PC-3 (cell line): Measurements from ENCODE around the gene BDKRB2. TPM values are rescaled to one million over a fixed set of nuclear protein-coding genes. Genes with fewer than 3 reads are reported as not detected.

Experiments used
- ATAC-seq: fragments of 200-7000 bp; cut with Tn5 transposase; 2 replicates; pipeline ENCODE4 v1.9.1; 2020; ENCODE audit warnings: mild to moderate bottlenecking, moderate library complexity
- BruUV-seq: library from RNA; stranded (reverse); fragments of 400-500 nt; replicated peaks from 2 replicates; lab custom pipeline; 2021; lab: Mats Ljungman, UMichigan
- CTCF ChIA-PET: fragments of 300-600 bp; sonication (Branson Sonifier 250); formaldehyde crosslinking; loops from one replicate; lab custom pipeline; 2022; ENCODE audit warnings: antibody characterized with exemption; lab: Charles Lee
- POLR2A ChIA-PET: fragments of 300-600 bp; sonication (Branson Sonifier 250); formaldehyde crosslinking; loops from one replicate; lab custom pipeline; 2022; ENCODE audit warnings: antibody characterized with exemption; ENCODE audit not compliant: unreplicated experiment; lab: Charles Lee
- DNase-seq: peaks from one replicate; pipeline ENCODE4 v3.0.0-alpha.2; 2015
- H2AFZ ChIP-seq: fragments of 300-600 bp; sonication (generic); 2 replicates; pipeline ENCODE4 v1.6.0; 2016; ENCODE audit warnings: antibody characterized with exemption, low read length
- H3F3A ChIP-seq: fragments of 300-600 bp; sonication (generic); one replicate; pipeline ENCODE4 v1.6.0; 2017; ENCODE audit warnings: antibody characterized with exemption, low read length, control low read depth, mild to moderate bottlenecking; ENCODE audit not compliant: unreplicated experiment
- H3K27ac ChIP-seq: fragments of 300-600 bp; sonication (generic); 2 replicates; pipeline ENCODE4 v1.5.1; 2016; ENCODE audit warnings: mild to moderate bottlenecking, low read length
- H3K27me3 ChIP-seq: fragments of 300-600 bp; sonication (generic); 2 replicates; pipeline ENCODE4 v1.6.1; 2016; ENCODE audit warnings: low read length, mixed read lengths
- H3K36me3 ChIP-seq: fragments of 300-600 bp; sonication (generic); 2 replicates; pipeline ENCODE4 v1.6.1; 2016; ENCODE audit warnings: low read depth, mixed run types, low read length, mixed read lengths
- H3K4me1 ChIP-seq: fragments of 300-600 bp; sonication (generic); 2 replicates; pipeline ENCODE4 v1.5.1; 2016; ENCODE audit warnings: low read length; ENCODE audit not compliant: insufficient read depth
- H3K4me2 ChIP-seq: fragments of 300-600 bp; sonication (generic); 2 replicates; pipeline ENCODE4 v1.6.0; 2016; ENCODE audit warnings: low read length
- H3K4me3 ChIP-seq: fragments of 300-600 bp; sonication (generic); 2 replicates; pipeline ENCODE4 v1.5.1; 2016; ENCODE audit warnings: mild to moderate bottlenecking, low read length, mixed read lengths
- H3K79me2 ChIP-seq: fragments of 300-600 bp; sonication (generic); 2 replicates; pipeline ENCODE4 v1.6.1; 2017; ENCODE audit warnings: low read length, mixed read lengths
- H3K9ac ChIP-seq: fragments of 300-600 bp; sonication (generic); 2 replicates; pipeline ENCODE4 v1.6.0; 2016; ENCODE audit warnings: mild to moderate bottlenecking, low read length
- H3K9me2 ChIP-seq: fragments of 300-600 bp; sonication (generic); replicated peaks from 2 replicates; pipeline ENCODE4 v1.6.1; 2016; ENCODE audit warnings: mixed run types, low read length, mixed read lengths
- H3K9me3 ChIP-seq: fragments of 300-600 bp; sonication (generic); 2 replicates; pipeline ENCODE4 v1.6.1; 2016; ENCODE audit warnings: low read length, mixed read lengths
- H4K20me1 ChIP-seq: fragments of 300-600 bp; sonication (generic); 2 replicates; pipeline ENCODE4 v1.6.1; 2016; ENCODE audit warnings: low read length, mixed read lengths
- EZH2 ChIP-seq: fragments of 300-600 bp; sonication (generic); IDR thresholded peaks from one replicate; pipeline ENCODE4 v1.6.1; 2017; ENCODE audit warnings: antibody characterized with exemption, mild to moderate bottlenecking, low read length; ENCODE audit not compliant: unreplicated experiment
- EZH2phosphoT487 ChIP-seq: fragments of 300-600 bp; sonication (generic); IDR thresholded peaks from 2 replicates; pipeline ENCODE4 v1.6.1; 2018; ENCODE audit warnings: mild to moderate bottlenecking, antibody characterized with exemption, low read length, borderline replicate concordance
- intact Hi-C: fragments of 100-400 bp; cut with micrococcal nuclease; formaldehyde crosslinking; loops from 2 replicates; pipeline ENCODE4 v1.9.0; 2023
- total RNA-seq: library from RNA; depleted of rRNA; stranded (reverse); fragments of >200 nt; gene quantifications from 2 replicates; pipeline ENCODE4 v1.2.3, GENCODE V29; 2014
- TF ChIP-seq, protein P1 (sequence below): fragments of 300-600 bp; sonication (generic); conservative IDR thresholded peaks from 2 replicates; pipeline ENCODE4 v1.5.1; 2017; ENCODE audit warnings: antibody characterized with exemption, low read depth, mild to moderate bottlenecking, low read length

The BDKRB2 gene
- total RNA-seq, 1 experiment from 2014 or later: 0.07 TPM

DNA sequence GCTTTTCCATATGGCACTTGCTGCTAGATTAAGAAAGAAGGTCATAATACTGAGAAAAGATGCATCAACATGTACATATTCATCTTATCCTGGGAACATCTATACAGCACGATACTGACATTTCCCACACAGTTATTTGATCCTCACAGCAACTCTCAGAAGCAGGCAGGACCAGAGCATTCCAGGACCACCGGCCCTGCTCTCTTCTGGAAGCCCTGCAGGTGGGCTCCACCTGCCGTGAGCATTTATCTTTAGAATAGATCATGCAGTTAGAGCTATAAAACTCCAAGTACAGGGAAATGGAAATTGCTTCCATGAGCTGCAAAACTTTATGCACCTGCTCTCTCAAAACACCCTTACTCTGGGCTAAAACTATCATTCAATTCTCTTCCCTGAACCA is 45.8 kb downstream of the BDKRB2 start:
- no peaks in the 10 kb centered on the region for H4K20me1 ChIP-seq
- H3K79me2 ChIP-seq: no peaks in the 10 kb centered on the region
- H3K4me2 ChIP-seq: no peak overlapping the region
- H2AFZ ChIP-seq: no peak overlapping the region
- no TSS peak for BruUV-seq
- ATAC-seq (no peak), DNase-seq (no peak)
- H3K27me3 ChIP-seq: peaks cover 5% of the 10 kb centered on the region
- no peak overlapping the region for H3K4me3 ChIP-seq
- H3K27ac ChIP-seq: no peak overlapping the region
- ChIA-PET POLR2A (no interaction called here), CTCF (no interaction called here)
- TF ChIP-seq EZH2phosphoT487 (no peak), EZH2 (no peak)
- TF ChIP-seq, protein P1, sequence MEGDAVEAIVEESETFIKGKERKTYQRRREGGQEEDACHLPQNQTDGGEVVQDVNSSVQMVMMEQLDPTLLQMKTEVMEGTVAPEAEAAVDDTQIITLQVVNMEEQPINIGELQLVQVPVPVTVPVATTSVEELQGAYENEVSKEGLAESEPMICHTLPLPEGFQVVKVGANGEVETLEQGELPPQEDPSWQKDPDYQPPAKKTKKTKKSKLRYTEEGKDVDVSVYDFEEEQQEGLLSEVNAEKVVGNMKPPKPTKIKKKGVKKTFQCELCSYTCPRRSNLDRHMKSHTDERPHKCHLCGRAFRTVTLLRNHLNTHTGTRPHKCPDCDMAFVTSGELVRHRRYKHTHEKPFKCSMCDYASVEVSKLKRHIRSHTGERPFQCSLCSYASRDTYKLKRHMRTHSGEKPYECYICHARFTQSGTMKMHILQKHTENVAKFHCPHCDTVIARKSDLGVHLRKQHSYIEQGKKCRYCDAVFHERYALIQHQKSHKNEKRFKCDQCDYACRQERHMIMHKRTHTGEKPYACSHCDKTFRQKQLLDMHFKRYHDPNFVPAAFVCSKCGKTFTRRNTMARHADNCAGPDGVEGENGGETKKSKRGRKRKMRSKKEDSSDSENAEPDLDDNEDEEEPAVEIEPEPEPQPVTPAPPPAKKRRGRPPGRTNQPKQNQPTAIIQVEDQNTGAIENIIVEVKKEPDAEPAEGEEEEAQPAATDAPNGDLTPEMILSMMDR: no peak
- H3F3A ChIP-seq: no peaks in the 10 kb centered on the region
- no peaks in the 10 kb centered on the region for H3K36me3 ChIP-seq
- no peaks in the 10 kb centered on the region for H3K9me3 ChIP-seq
- H3K9me2 ChIP-seq: no peaks in the 10 kb centered on the region
- H3K9ac ChIP-seq: no peak overlapping the region
- intact Hi-C loops: no loop called here
- H3K4me1 ChIP-seq: 0 out of 2 replicates have a peak, but pooled peaks cover 7% of the 10 kb centered on the region

DNA sequence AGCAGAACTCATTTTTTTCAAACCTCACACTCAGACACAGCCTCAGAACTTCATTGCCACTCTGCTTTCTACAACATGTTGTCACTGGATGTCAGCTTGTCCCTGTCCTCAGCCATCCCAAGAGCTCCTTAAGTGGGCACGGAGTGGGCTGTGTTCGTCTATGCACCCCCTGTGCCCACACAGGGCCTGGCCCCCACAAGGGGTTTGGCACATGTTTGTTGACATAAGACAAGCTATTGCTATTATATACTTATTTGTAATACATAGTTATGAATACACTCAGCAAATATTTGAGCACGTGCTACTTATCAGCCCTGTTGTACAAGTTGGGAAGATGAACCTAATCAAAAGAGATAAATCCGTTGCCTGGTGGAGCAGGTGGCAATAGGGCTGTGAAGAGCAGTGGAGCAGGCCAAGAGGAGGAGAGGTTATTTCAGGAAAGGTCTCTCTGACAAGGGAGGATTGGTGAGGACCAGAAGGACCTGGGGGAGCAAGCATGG is 47.1 kb downstream of the BDKRB2 start:
- Histone ChIP-seq H3K9me3 (no peaks in the 10 kb centered on the region), H3K9ac (no peak overlapping the region), H4K20me1 (no peaks in the 10 kb centered on the region), H3K9me2 (no peaks in the 10 kb centered on the region), H3K36me3 (no peaks in the 10 kb centered on the region), H3K27ac (no peak overlapping the region), H3K27me3 (peaks cover 12% of the 10 kb centered on the region), H3K4me3 (no peak overlapping the region), H3F3A (no peaks in the 10 kb centered on the region), H3K79me2 (no peaks in the 10 kb centered on the region), H3K4me2 (no peak overlapping the region), H2AFZ (no peak overlapping the region), H3K4me1 (0 out of 2 replicates have a peak, but pooled peaks cover 7% of the 10 kb centered on the region)
- BruUV-seq: no TSS peak
- no peak for DNase-seq
- ATAC-seq: no peak
- intact Hi-C loops: no loop called here
- CTCF ChIA-PET: no interaction called here
- TF ChIP-seq EZH2phosphoT487 (no peak), EZH2 (no peak)
- TF ChIP-seq, protein P1: no peak
- POLR2A ChIA-PET: no interaction called here

DNA sequence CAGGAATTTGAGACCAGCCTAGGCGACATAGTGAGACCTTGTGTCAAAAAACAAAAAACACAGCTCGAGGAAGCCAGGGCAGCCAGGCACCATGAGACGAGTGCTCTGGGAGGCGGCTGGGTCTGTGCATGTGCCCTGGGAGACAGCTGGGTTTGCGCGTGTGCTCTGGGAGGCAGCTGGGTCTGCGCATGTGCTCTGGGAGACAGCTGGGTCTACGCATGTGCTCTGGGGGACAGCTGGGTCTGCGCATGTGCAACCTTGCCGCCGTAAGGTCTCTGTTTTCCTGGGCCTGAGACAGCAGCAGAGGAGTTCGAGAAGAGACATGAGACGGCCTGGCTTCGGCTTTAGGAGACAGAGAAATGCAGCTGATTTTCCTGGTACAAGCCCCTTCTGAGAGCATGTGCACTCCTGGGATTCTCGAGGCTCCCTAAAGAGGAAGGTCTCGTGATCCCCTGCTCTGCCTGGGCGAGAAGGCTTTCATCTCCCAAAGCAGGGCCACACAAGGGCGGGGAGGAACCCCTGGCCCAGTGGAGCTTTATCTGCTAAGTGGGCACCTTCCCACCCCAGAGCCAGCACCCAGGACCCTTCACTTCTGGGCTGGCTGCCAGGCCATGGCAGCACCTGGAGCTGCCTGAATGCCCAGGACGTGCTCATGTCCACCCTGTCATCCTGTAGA is 47.8 kb downstream of the BDKRB2 start:
- no peak for ATAC-seq
- H2AFZ ChIP-seq: no peak overlapping the region

More for the DNA sequence above, 47.8 kb downstream of the BDKRB2 start:
- TF ChIP-seq, protein P1: no peak
- TF ChIP-seq EZH2phosphoT487: no peak
- no peak for TF ChIP-seq EZH2
- Histone ChIP-seq H3K4me1 (0 out of 2 replicates have a peak, but pooled peaks cover 7% of the 10 kb centered on the region), H3K36me3 (no peaks in the 10 kb centered on the region), H3F3A (no peaks in the 10 kb centered on the region), H3K9me2 (no peaks in the 10 kb centered on the region), H3K4me3 (no peak overlapping the region), H4K20me1 (no peaks in the 10 kb centered on the region), H3K9me3 (no peaks in the 10 kb centered on the region), H3K4me2 (no peak overlapping the region), H3K27me3 (peaks cover 17% of the 10 kb centered on the region), H3K9ac (no peak overlapping the region), H3K27ac (no peak overlapping the region), H3K79me2 (no peaks in the 10 kb centered on the region)
- no TSS peak for BruUV-seq
- no peak for DNase-seq
- ChIA-PET POLR2A (no interaction called here), CTCF (no interaction called here)
- intact Hi-C loops: no loop called here
